GM23338 (cell line): ENCODE results near the gene CLDN24. TPM values are rescaled to one million over a fixed set of nuclear protein-coding genes. Genes with fewer than 3 reads are reported as not detected.

Source experiments
- ATAC-seq: fragments of 200-7000 bp; cut with Tn5 transposase; 3 replicates; pipeline ENCODE4 v1.9.1; 2020
- DNase-seq: peaks from one replicate; pipeline ENCODE4 v3.0.0-alpha.2; 2015; ENCODE audit warnings: low spot score
- H2AFZ ChIP-seq: fragments of 200-600 bp; sonication (generic); 2 replicates; pipeline ENCODE4 v1.8.0; 2016; ENCODE audit warnings: antibody characterized with exemption, mild to moderate bottlenecking, moderate library complexity
- H3F3A ChIP-seq: fragments of 200-600 bp; sonication (generic); replicated peaks from 2 replicates; pipeline ENCODE4 v1.8.0; 2017; ENCODE audit warnings: antibody characterized with exemption, mixed run types, low read depth
- H3K27ac ChIP-seq: fragments of 200-600 bp; sonication (generic); 2 replicates; pipeline ENCODE4 v1.6.1; 2016; ENCODE audit warnings: low read depth
- H3K27me3 ChIP-seq: fragments of 200-600 bp; sonication (generic); 2 replicates; pipeline ENCODE4 v1.8.0; 2016; ENCODE audit warnings: mild to moderate bottlenecking, mixed run types, moderate library complexity; ENCODE audit not compliant: insufficient read depth
- H3K36me3 ChIP-seq: fragments of 200-600 bp; sonication (generic); 2 replicates; pipeline ENCODE4 v1.8.0; 2016; ENCODE audit warnings: mild to moderate bottlenecking; ENCODE audit not compliant: insufficient read depth
- H3K4me1 ChIP-seq: fragments of 200-600 bp; sonication (generic); 2 replicates; pipeline ENCODE4 v1.8.0; 2016; ENCODE audit warnings: mild to moderate bottlenecking, moderate library complexity; ENCODE audit not compliant: insufficient read depth
- H3K4me2 ChIP-seq: fragments of 200-600 bp; sonication (generic); 2 replicates; pipeline ENCODE4 v1.7.1; 2017; ENCODE audit warnings: mixed run types
- H3K4me3 ChIP-seq: fragments of 200-600 bp; sonication (generic); 2 replicates; pipeline ENCODE4 v1.6.1; 2016; ENCODE audit warnings: mixed run types
- H3K79me2 ChIP-seq: fragments of 200-600 bp; sonication (generic); replicated peaks from 2 replicates; pipeline ENCODE4 v1.8.0; 2017; ENCODE audit warnings: mild to moderate bottlenecking; ENCODE audit not compliant: insufficient read depth
- H3K9me2 ChIP-seq: fragments of 200-600 bp; sonication (generic); 2 replicates; pipeline ENCODE4 v1.8.0; 2017; ENCODE audit not compliant: insufficient read depth
- H4K20me1 ChIP-seq: fragments of 200-600 bp; sonication (generic); replicated peaks from 2 replicates; pipeline ENCODE4 v1.8.0; 2017; ENCODE audit warnings: mild to moderate bottlenecking; ENCODE audit not compliant: insufficient read depth
- H3K27ac Mint-ChIP-seq: 2 replicates; pipeline ENCODE4 v1.8.0; 2020; ENCODE audit warnings: inconsistent platforms, mild to moderate bottlenecking, moderate library complexity, mixed read lengths
- H3K27me3 Mint-ChIP-seq: 3 replicates; pipeline ENCODE4 v1.8.0; 2022; ENCODE audit warnings: low read depth, mild to moderate bottlenecking, moderate library complexity, mixed read lengths, inconsistent platforms; ENCODE audit not compliant: insufficient read depth, poor library complexity
- H3K36me3 Mint-ChIP-seq: 3 replicates; pipeline ENCODE4 v1.8.0; 2021; ENCODE audit warnings: low read depth, mild to moderate bottlenecking, inconsistent platforms, moderate library complexity, mixed read lengths
- H3K4me1 Mint-ChIP-seq: 3 replicates; pipeline ENCODE4 v1.8.0; 2020; ENCODE audit warnings: mild to moderate bottlenecking, inconsistent platforms, mixed read lengths
- H3K4me3 Mint-ChIP-seq: 3 replicates; pipeline ENCODE4 v1.8.0; 2021; ENCODE audit warnings: moderate library complexity, mild to moderate bottlenecking, inconsistent platforms, mixed read lengths
- H3K9me3 Mint-ChIP-seq: 3 replicates; pipeline ENCODE4 v1.8.0; 2020; ENCODE audit warnings: moderate library complexity, mild to moderate bottlenecking, inconsistent platforms, mixed read lengths
- CREB1 ChIP-seq: fragments of 250-450 bp; sonication (Bioruptor Pico); IDR thresholded peaks from 2 replicates; pipeline ENCODE4 v1.5.0; 2020; ENCODE audit warnings: low read depth, mild to moderate bottlenecking, moderate library complexity
- CTCF ChIP-seq, 2 experiments: fragments of 200-600 bp in 1 of 2; sonication (generic) in 1 of 2; conservative IDR thresholded peaks; 2 replicates each; pipeline versions ENCODE4 v1.5.1 to v1.6.1; 2016 to 2017; ENCODE audit warnings: antibody characterized with exemption in 2 of 2, low read depth in 2 of 2, mild to moderate bottlenecking in 2 of 2, moderate library complexity in 1 of 2
- EZH2 ChIP-seq: fragments of 200-600 bp; sonication (generic); IDR thresholded peaks from one replicate; pipeline ENCODE4 v1.8.0; 2017; ENCODE audit warnings: antibody characterized with exemption, mild to moderate bottlenecking, low read depth; ENCODE audit not compliant: unreplicated experiment
- EZH2phosphoT487 ChIP-seq: fragments of 200-600 bp; sonication (generic); IDR thresholded peaks from one replicate; pipeline ENCODE4 v1.8.1; 2018; ENCODE audit warnings: antibody characterized with exemption; ENCODE audit not compliant: unreplicated experiment
- JUNB ChIP-seq: IDR thresholded peaks from one replicate; pipeline ENCODE4 v1.6.1; 2016; ENCODE audit warnings: antibody characterized with exemption; ENCODE audit not compliant: unreplicated experiment
- NANOG ChIP-seq: IDR thresholded peaks from 2 replicates; pipeline ENCODE4 v1.6.1; 2016; ENCODE audit warnings: antibody characterized with exemption, borderline replicate concordance
- POLR2AphosphoS5 ChIP-seq: IDR thresholded peaks from 2 replicates; pipeline ENCODE4 v1.6.1; 2016; ENCODE audit warnings: antibody characterized with exemption, low read depth
- REST ChIP-seq: IDR thresholded peaks from one replicate; pipeline ENCODE4 v1.6.1; 2018; ENCODE audit warnings: antibody characterized with exemption; ENCODE audit not compliant: unreplicated experiment
- STAT1 ChIP-seq: IDR thresholded peaks from one replicate; pipeline ENCODE4 v1.6.1; 2016; ENCODE audit warnings: antibody characterized with exemption; ENCODE audit not compliant: unreplicated experiment
- ZNF114 ChIP-seq: fragments of 250-450 bp; sonication (Bioruptor Pico); IDR thresholded peaks from 2 replicates; pipeline ENCODE4 v1.5.0; 2020; ENCODE audit warnings: mild to moderate bottlenecking, moderate library complexity
- ZNF331 ChIP-seq: fragments of 250-450 bp; sonication (Bioruptor Pico); IDR thresholded peaks from 2 replicates; pipeline ENCODE4 v1.5.0; 2020; ENCODE audit warnings: low read depth, mild to moderate bottlenecking, moderate library complexity
- ZNF462 ChIP-seq: fragments of 250-450 bp; sonication (Bioruptor Pico); IDR thresholded peaks from 2 replicates; pipeline ENCODE4 v1.5.0; 2020; ENCODE audit warnings: mild to moderate bottlenecking, moderate library complexity
- polyA plus RNA-seq: library from polyadenylated mRNA; unstranded; fragments of >200 nt; fragmentation: Nextera tagmentation; extraction: Ambion mirVana; gene quantifications from 2 replicates; pipeline ENCODE4 v1.2.1, GENCODE V29; 2016
- total RNA-seq: library from RNA; depleted of rRNA; stranded (reverse); fragments of >200 nt; shearing (Covaris generic); gene quantifications from 2 replicates; pipeline ENCODE4 v1.2.3, GENCODE V29; 2014
- TF ChIP-seq, protein P1 (sequence below): IDR thresholded peaks from 2 replicates; pipeline ENCODE4 v1.6.1; 2016; ENCODE audit warnings: antibody characterized with exemption

CLDN24 gene
- total and polyA plus RNA-seq, 2 experiments from 2014 or later: not detected

- peak overlapping the region; percentile 72; the same call in 1 of the 2 replicates for H3K27ac Mint-ChIP-seq
- no peak for ATAC-seq
- H3K4me3 Mint-ChIP-seq: no peak overlapping the region
These were observed 7.4 kb downstream of the CLDN24 start for GRCh38 chr4:183314806-183315205.

More at GRCh38 chr4:183314806-183315205, 7.4 kb downstream of the CLDN24 start:
- H3F3A ChIP-seq: no peaks in the 10 kb centered on the region
- no peaks in the 10 kb centered on the region for H3K79me2 ChIP-seq
- DNase-seq: no peak
- no peaks in the 10 kb centered on the region for H3K9me2 ChIP-seq
- 0 out of 2 replicates have a peak, but pooled peaks cover 7% of the 10 kb centered on the region for H4K20me1 ChIP-seq
- TF ChIP-seq ZNF114: no peak
- no peak for TF ChIP-seq EZH2
- no peak for TF ChIP-seq JUNB
- TF ChIP-seq POLR2AphosphoS5: no peak
- TF ChIP-seq EZH2phosphoT487: no peak
- no peak for TF ChIP-seq REST
- no peak for TF ChIP-seq CREB1 (CRISPR knock-in tag)
- no peak for TF ChIP-seq NANOG
- TF ChIP-seq CTCF (conservative IDR thresholded peaks at IDR 0.05; ENCODE audit: low read depth in 2 of 2): no peak
- TF ChIP-seq, protein P1, sequence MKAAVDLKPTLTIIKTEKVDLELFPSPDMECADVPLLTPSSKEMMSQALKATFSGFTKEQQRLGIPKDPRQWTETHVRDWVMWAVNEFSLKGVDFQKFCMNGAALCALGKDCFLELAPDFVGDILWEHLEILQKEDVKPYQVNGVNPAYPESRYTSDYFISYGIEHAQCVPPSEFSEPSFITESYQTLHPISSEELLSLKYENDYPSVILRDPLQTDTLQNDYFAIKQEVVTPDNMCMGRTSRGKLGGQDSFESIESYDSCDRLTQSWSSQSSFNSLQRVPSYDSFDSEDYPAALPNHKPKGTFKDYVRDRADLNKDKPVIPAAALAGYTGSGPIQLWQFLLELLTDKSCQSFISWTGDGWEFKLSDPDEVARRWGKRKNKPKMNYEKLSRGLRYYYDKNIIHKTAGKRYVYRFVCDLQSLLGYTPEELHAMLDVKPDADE: no peak
- no peak for TF ChIP-seq ZNF462 (CRISPR knock-in tag)
- no peak for TF ChIP-seq ZNF331 (CRISPR knock-in tag)
- TF ChIP-seq STAT1: no peak
- Mint-ChIP-seq H3K9me3 (no peaks in the 10 kb centered on the region), H3K27me3 (no peaks in the 10 kb centered on the region), H3K36me3 (peaks cover 41% of the 10 kb centered on the region), H3K4me1 (no peaks in the 10 kb centered on the region)
- H3K4me3 ChIP-seq: no peak overlapping the region
- no peak overlapping the region for H2AFZ ChIP-seq
- H3K4me1 ChIP-seq: no peaks in the 10 kb centered on the region
- no peak overlapping the region for H3K4me2 ChIP-seq
- no peaks in the 10 kb centered on the region for H3K27me3 ChIP-seq
- peaks cover 16% of the 10 kb centered on the region; the same call in 1 of the 2 replicates for H3K36me3 ChIP-seq
- H3K27ac ChIP-seq: no peak overlapping the region
